GM19452 (cell line): Measurements from ENCODE around the gene NBEAL2.
"Not testable (repeated sequence)": the region's sequence is repeated elsewhere in the genome, so short reads cannot be mapped to it uniquely, and the experiment has no call there.

Experiments used
- ATAC-seq: cut with Tn5 transposase; IDR thresholded peaks from one replicate; pipeline ENCODE4 v1.9.1; 2021; ENCODE audit not compliant: unreplicated experiment

NBEAL2 gene

GRCh38 chr3:47034868-47035489, 55.5 kb downstream of the NBEAL2 start:
- no peak for ATAC-seq

- ATAC-seq = no peak
Measured at GRCh38 chr3:47035645-47036044, 56.2 kb downstream of the NBEAL2 start.

- ATAC-seq = no peak
Measured at GRCh38 chr3:47036145-47036544, 56.7 kb downstream of the NBEAL2 start.

GRCh38 chr3:47037302-47037701, 57.8 kb downstream of the NBEAL2 start:
- ATAC-seq = not testable (repeated sequence)

- no peak for ATAC-seq
Measured at GRCh38 chr3:47041114-47041513, 61.6 kb downstream of the NBEAL2 start.

GRCh38 chr3:47042231-47042791, 62.8 kb downstream of the NBEAL2 start:
- ATAC-seq = no peak

GRCh38 chr3:47047069-47047468, 67.6 kb downstream of the NBEAL2 start:
- no peak for ATAC-seq

GRCh38 chr3:47047673-47048072, 68.2 kb downstream of the NBEAL2 start:
- ATAC-seq = no peak

- no peak for ATAC-seq
Measured at GRCh38 chr3:47054412-47054811, 74.9 kb downstream of the NBEAL2 start.

GRCh38 chr3:47056705-47057104, 77.2 kb downstream of the NBEAL2 start:
- ATAC-seq = no peak

GRCh38 chr3:47057212-47057671, 77.8 kb downstream of the NBEAL2 start:
- ATAC-seq = no peak
